ENCODE measurements around the gene UROC1. TPM values are rescaled to one million over a fixed set of nuclear protein-coding genes. Genes with fewer than 3 reads are reported as not detected.
A peak's percentile ranks its signal among the peaks of the same experiment; 100 is the strongest.

The UROC1 gene
- total and polyA plus RNA-seq, 2 donors from 2014 or later, result not detected

GRCh38 chr3:126502656-126503055, 14.9 kb downstream of the UROC1 start:
- FAIRE-seq (no peak), DNase-seq (no peak)
- intact Hi-C loops (cut with DNase I), result no loop called here
- H3K9ac ChIP-seq (ENCODE audit: low read length in 3 of 3), result no peak overlapping the region
- TF ChIP-seq CTCF (IDR thresholded peaks at IDR 0.05; ENCODE audit: borderline replicate concordance, extremely low read depth, insufficient read depth), result no peak
- peak overlapping the region in 1 of 3 donors; percentile 19 for H3K4me3 ChIP-seq (ENCODE audit: low read length in 3 of 3)
- H3K4me1 ChIP-seq (ENCODE audit: control insufficient read depth in 2 of 3, insufficient read depth in 2 of 3, low read depth in 1 of 3, low read length in 3 of 3), result no peaks in the 10 kb centered on the region
- no peaks in the 10 kb centered on the region for H3K27me3 ChIP-seq (ENCODE audit: control insufficient read depth, insufficient read depth, low read length)
- no peak overlapping the region for H3K27ac ChIP-seq (ENCODE audit: low read depth in 2 of 2, low read length in 2 of 2)
- H3K36me3 ChIP-seq (ENCODE audit: control insufficient read depth in 2 of 3, insufficient read depth in 3 of 3, low read length in 3 of 3), result no peaks in the 10 kb centered on the region
- no peaks in the 10 kb centered on the region for H3K9me3 ChIP-seq (ENCODE audit: control insufficient read depth in 2 of 3, insufficient read depth in 1 of 3, low read length in 3 of 3)

GRCh38 chr3:126501736-126502135, 15.8 kb downstream of the UROC1 start:
- TF ChIP-seq CTCF (IDR thresholded peaks at IDR 0.05; ENCODE audit: borderline replicate concordance, extremely low read depth, insufficient read depth), result no peak
- no peaks in the 10 kb centered on the region for H3K9me3 ChIP-seq (ENCODE audit: control insufficient read depth in 2 of 3, insufficient read depth in 1 of 3, low read length in 3 of 3)
- intact Hi-C loops (cut with DNase I), result no loop called here
- DNase-seq (peak in 1 of 5 donors; percentile 50), FAIRE-seq (no peak)
- H3K4me3 ChIP-seq (ENCODE audit: low read length in 3 of 3), result no peak overlapping the region
- no peaks in the 10 kb centered on the region for H3K36me3 ChIP-seq (ENCODE audit: control insufficient read depth in 2 of 3, insufficient read depth in 3 of 3, low read length in 3 of 3)
- H3K27me3 ChIP-seq (ENCODE audit: control insufficient read depth, insufficient read depth, low read length), result no peaks in the 10 kb centered on the region
- H3K9ac ChIP-seq (ENCODE audit: low read length in 3 of 3), result no peak overlapping the region
- no peaks in the 10 kb centered on the region for H3K4me1 ChIP-seq (ENCODE audit: control insufficient read depth in 2 of 3, insufficient read depth in 2 of 3, low read depth in 1 of 3, low read length in 3 of 3)
- no peak overlapping the region for H3K27ac ChIP-seq (ENCODE audit: low read depth in 2 of 2, low read length in 2 of 2)

- DNase-seq (peak in 1 of 5 donors; percentile 41), FAIRE-seq (no peak)
- no peak overlapping the region for H3K27ac ChIP-seq (ENCODE audit: low read depth in 2 of 2, low read length in 2 of 2)
- H3K9ac ChIP-seq (ENCODE audit: low read length in 3 of 3), result no peak overlapping the region
- TF ChIP-seq CTCF (IDR thresholded peaks at IDR 0.05; ENCODE audit: borderline replicate concordance, extremely low read depth, insufficient read depth), result no peak
- no peaks in the 10 kb centered on the region for H3K27me3 ChIP-seq (ENCODE audit: control insufficient read depth, insufficient read depth, low read length)
- intact Hi-C loops (cut with DNase I), result no loop called here
- H3K9me3 ChIP-seq (ENCODE audit: control insufficient read depth in 2 of 3, insufficient read depth in 1 of 3, low read length in 3 of 3), result no peaks in the 10 kb centered on the region
- H3K36me3 ChIP-seq (ENCODE audit: control insufficient read depth in 2 of 3, insufficient read depth in 3 of 3, low read length in 3 of 3), result no peaks in the 10 kb centered on the region
- H3K4me3 ChIP-seq (ENCODE audit: low read length in 3 of 3), result no peak overlapping the region
- H3K4me1 ChIP-seq (ENCODE audit: control insufficient read depth in 2 of 3, insufficient read depth in 2 of 3, low read depth in 1 of 3, low read length in 3 of 3), result no peaks in the 10 kb centered on the region
Measured at GRCh38 chr3:126501054-126501453, 16.5 kb downstream of the UROC1 start.

- Histone ChIP-seq H3K4me3 (ENCODE audit: low read length in 3 of 3) (no peak overlapping the region), H3K36me3 (ENCODE audit: control insufficient read depth in 2 of 3, insufficient read depth in 3 of 3, low read length in 3 of 3) (no peaks in the 10 kb centered on the region), H3K27ac (ENCODE audit: low read depth in 2 of 2, low read length in 2 of 2) (no peak overlapping the region), H3K4me1 (ENCODE audit: control insufficient read depth in 2 of 3, insufficient read depth in 2 of 3, low read depth in 1 of 3, low read length in 3 of 3) (no peaks in the 10 kb centered on the region), H3K27me3 (ENCODE audit: control insufficient read depth, insufficient read depth, low read length) (no peaks in the 10 kb centered on the region), H3K9me3 (ENCODE audit: control insufficient read depth in 2 of 3, insufficient read depth in 1 of 3, low read length in 3 of 3) (no peaks in the 10 kb centered on the region), H3K9ac (ENCODE audit: low read length in 3 of 3) (no peak overlapping the region)
- no peak for TF ChIP-seq CTCF (IDR thresholded peaks at IDR 0.05; ENCODE audit: borderline replicate concordance, extremely low read depth, insufficient read depth)
- FAIRE-seq (no peak), DNase-seq (peak in 1 of 5 donors; percentile 40)
- intact Hi-C loops (cut with DNase I), result no loop called here
Measured at GRCh38 chr3:126500016-126500415, 17.6 kb downstream of the UROC1 start.
